ENCODE results near the gene LDLRAD2. TPM values are rescaled to one million over a fixed set of nuclear protein-coding genes. Genes with fewer than 3 reads are reported as not detected.
"Not testable (repeated sequence)": the region's sequence is repeated elsewhere in the genome, so short reads cannot be mapped to it uniquely, and the experiment has no call there.

Gene LDLRAD2, protein sequence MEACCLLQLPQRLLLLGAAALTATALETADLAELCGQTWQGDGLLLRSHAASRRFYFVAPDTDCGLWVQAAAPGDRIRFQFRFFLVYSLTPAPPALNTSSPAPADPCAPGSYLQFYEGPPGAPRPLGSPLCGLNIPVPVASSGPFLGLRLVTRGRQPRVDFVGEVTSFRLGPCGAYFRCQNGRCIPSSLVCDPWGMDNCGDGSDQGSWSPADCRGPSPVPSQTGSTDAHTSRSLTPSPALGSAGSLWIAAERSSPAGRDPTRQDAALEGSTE
- 0.75 to 1.1 TPM (median 1.0 TPM) in 3 replicates for total RNA-seq

DNA sequence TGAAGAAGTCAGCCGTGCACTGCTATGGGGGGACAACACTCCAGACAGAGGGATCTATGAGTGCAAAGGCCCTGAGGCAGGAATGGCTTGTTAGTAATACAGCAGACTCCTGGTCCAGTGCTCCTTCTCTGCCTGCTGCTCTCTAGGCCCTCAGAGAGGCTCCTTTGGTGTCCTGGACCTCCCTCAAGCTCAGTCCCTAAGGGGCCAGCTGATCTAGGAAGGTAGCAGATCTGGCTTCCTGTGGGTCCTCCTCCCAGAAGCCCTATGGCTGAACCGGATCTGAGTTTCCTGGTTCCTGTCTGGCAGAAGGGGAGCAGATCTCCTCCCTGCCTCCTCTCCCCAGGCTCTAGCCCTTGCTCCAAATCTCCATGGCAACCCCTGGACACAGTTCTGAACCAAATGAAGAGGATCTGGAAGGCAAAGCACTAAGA lies at the start of gene LDLRAD2:
LDLRAD2 (plus strand) TSS at position 391 of the 431 bp plus-strand sequence. CDS start 187 bp downstream, outside the sequence.
- TF ChIP-seq, protein P1, sequence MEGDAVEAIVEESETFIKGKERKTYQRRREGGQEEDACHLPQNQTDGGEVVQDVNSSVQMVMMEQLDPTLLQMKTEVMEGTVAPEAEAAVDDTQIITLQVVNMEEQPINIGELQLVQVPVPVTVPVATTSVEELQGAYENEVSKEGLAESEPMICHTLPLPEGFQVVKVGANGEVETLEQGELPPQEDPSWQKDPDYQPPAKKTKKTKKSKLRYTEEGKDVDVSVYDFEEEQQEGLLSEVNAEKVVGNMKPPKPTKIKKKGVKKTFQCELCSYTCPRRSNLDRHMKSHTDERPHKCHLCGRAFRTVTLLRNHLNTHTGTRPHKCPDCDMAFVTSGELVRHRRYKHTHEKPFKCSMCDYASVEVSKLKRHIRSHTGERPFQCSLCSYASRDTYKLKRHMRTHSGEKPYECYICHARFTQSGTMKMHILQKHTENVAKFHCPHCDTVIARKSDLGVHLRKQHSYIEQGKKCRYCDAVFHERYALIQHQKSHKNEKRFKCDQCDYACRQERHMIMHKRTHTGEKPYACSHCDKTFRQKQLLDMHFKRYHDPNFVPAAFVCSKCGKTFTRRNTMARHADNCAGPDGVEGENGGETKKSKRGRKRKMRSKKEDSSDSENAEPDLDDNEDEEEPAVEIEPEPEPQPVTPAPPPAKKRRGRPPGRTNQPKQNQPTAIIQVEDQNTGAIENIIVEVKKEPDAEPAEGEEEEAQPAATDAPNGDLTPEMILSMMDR (IDR thresholded peaks at IDR 0.05; ENCODE audit: unreplicated experiment), result no peak
- H3K27ac Mint-ChIP-seq, result no peak within 1 kb of the TSS
- H3K9me3 Mint-ChIP-seq, result no peaks in the 10 kb centered on the region
- peaks cover 4% of the 10 kb centered on the region for H3K27me3 Mint-ChIP-seq (ENCODE audit: low read depth)
- no peak within 1 kb of the TSS for H3K4me3 Mint-ChIP-seq
- H3K4me1 Mint-ChIP-seq, result no peaks in the 10 kb centered on the region
- DNase-seq (ENCODE audit: low spot score in 2 of 2, unreplicated experiment in 2 of 2), result no peak
- no peaks in the 10 kb centered on the region for H3K36me3 Mint-ChIP-seq

DNA sequence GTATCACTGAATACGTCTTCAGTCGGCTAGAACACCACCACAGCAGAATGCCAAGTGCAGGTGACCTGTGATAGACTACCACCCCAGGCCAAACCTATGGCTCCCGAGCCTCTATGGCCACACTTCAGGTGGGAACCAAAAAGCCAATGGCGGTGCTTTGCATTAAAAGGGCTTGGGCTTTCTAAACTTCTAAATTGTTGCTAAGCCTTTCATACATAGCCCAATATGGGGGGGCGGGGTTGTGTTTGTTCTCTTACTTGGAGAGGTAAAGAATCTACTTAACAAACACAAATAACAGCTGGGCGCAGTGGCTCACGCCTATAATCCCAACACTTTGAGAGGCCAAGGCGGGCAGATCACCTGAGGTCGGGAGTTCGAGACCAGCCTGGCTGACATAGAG lies 48.8 kb upstream of the LDLRAD2 start:
- Mint-ChIP-seq H3K27me3 (ENCODE audit: low read depth) (no peaks in the 10 kb centered on the region), H3K4me1 (peaks cover 24% of the 10 kb centered on the region), H3K9me3 (no peaks in the 10 kb centered on the region), H3K4me3 (no peak overlapping the region), H3K36me3 (no peaks in the 10 kb centered on the region), H3K27ac (no peak overlapping the region)
- no peak for DNase-seq (ENCODE audit: low spot score in 2 of 2, unreplicated experiment in 2 of 2)
- TF ChIP-seq, protein P1 (IDR thresholded peaks at IDR 0.05; ENCODE audit: unreplicated experiment), result no peak

DNA sequence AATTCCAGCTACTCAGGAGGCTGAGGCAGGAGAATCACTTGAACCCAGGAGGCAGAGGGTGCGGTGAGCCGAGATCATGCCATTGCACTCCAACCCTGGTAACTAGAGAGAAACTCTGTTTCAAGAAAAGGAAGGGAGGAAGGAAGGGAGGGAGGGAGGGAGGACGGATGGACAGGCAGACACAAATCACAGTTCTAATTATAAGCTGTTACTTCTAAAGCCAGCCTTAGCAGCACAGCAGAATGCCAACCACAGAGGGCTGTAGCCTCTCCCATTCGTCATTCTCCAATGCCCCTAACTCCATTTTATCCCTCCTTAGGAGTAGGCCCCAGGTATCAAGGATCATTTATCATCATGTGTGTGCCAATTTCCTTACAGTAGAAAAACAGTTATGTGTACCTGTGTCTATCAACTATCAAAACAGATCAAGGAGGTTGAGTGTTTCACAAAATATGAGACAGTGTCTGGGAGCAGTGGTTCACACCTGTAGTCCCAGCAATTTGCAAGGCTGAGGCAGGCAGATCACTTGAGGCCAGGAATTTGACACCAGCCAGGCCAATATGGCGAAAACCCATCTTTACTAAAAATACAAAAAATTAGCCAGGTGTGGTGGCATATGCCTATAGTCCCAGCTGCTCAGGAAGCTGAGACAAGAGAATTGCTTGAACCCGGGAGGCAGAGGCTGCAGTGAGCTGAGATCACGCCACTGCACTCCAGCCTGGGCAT lies 48.2 kb upstream of the LDLRAD2 start:
- Mint-ChIP-seq H3K9me3 (no peaks in the 10 kb centered on the region), H3K36me3 (no peaks in the 10 kb centered on the region), H3K4me1 (peaks cover 24% of the 10 kb centered on the region), H3K27ac (peak overlapping the region; percentile 87), H3K27me3 (ENCODE audit: low read depth) (no peaks in the 10 kb centered on the region), H3K4me3 (no peak overlapping the region)
- TF ChIP-seq, protein P1 (IDR thresholded peaks at IDR 0.05; ENCODE audit: unreplicated experiment), result no peak
- no peak for DNase-seq (ENCODE audit: low spot score in 2 of 2, unreplicated experiment in 2 of 2)

DNA sequence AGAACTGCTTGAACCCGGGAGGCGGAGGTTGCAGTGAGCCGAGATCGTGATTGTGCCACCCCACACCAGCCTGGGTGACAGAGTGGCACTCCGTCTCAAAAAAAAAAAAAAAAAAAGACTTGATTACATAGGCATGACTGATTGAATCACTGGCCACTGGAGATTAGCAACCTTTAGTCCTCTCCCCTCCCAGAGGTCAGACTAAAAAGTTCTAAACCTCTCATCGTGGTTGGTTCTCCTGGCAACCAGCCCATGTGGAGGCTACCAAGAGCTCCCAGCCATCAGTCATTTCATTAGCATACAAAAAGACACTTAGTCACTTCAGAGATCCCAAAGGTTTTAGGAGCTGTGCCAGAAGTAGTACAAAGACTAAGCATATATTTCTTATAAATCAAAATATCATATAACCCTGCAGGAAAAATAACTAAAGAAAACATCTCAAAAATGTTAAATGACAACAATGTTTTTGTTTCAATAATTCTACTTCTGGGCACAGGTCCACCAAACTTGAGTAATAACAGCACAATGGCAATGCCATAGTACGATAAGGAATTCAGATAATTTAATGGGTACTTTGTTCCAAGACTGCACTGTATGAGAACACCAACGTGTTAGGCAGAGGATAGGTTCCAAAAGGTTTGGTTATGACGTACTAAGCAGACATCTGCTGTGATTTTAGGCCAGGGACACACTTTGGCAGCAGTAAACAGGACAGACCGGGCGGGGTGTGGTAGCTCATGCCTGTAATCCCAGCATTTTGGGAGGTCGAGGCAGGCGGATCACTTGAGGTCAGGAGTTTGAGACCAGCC lies 47.2 kb upstream of the LDLRAD2 start:
- no peaks in the 10 kb centered on the region for H3K27me3 Mint-ChIP-seq (ENCODE audit: low read depth)

DNA sequence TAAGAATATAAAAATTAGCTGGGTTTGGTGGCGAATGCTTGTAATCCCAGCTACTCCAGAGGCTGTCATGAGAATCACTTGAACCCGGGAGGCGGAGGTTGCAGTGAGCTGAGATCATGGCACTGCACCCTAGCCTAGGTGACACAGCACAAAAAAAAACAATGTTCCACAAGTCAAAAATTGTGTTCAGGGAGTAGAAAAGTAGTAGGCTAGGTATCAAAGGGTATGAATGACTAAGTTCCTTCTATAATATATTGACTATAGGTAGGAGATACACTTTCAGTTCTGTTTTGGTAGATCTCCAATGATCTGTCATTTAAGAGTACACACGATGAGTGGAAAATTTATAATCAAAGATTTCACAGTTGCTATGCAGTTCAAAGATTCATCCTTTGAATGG lies 45.9 kb upstream of the LDLRAD2 start:
- no peak overlapping the region for H3K27ac Mint-ChIP-seq
- H3K4me3 Mint-ChIP-seq, result no peak overlapping the region
- DNase-seq (ENCODE audit: low spot score in 2 of 2, unreplicated experiment in 2 of 2), result no peak
- no peaks in the 10 kb centered on the region for H3K9me3 Mint-ChIP-seq
- H3K27me3 Mint-ChIP-seq (ENCODE audit: low read depth), result no peaks in the 10 kb centered on the region
- TF ChIP-seq, protein P1 (IDR thresholded peaks at IDR 0.05; ENCODE audit: unreplicated experiment), result no peak
- H3K4me1 Mint-ChIP-seq, result peaks cover 23% of the 10 kb centered on the region
- no peaks in the 10 kb centered on the region for H3K36me3 Mint-ChIP-seq

More for the DNA sequence above, 47.2 kb upstream of the LDLRAD2 start:
- H3K36me3 Mint-ChIP-seq, result no peaks in the 10 kb centered on the region
- H3K4me3 Mint-ChIP-seq, result no peak overlapping the region
- no peak for DNase-seq (ENCODE audit: low spot score in 2 of 2, unreplicated experiment in 2 of 2)
- peak overlapping the region; percentile 87 for H3K27ac Mint-ChIP-seq
- TF ChIP-seq, protein P1 (IDR thresholded peaks at IDR 0.05; ENCODE audit: unreplicated experiment), result no peak
- peaks cover 23% of the 10 kb centered on the region for H3K4me1 Mint-ChIP-seq
- no peaks in the 10 kb centered on the region for H3K9me3 Mint-ChIP-seq

DNA sequence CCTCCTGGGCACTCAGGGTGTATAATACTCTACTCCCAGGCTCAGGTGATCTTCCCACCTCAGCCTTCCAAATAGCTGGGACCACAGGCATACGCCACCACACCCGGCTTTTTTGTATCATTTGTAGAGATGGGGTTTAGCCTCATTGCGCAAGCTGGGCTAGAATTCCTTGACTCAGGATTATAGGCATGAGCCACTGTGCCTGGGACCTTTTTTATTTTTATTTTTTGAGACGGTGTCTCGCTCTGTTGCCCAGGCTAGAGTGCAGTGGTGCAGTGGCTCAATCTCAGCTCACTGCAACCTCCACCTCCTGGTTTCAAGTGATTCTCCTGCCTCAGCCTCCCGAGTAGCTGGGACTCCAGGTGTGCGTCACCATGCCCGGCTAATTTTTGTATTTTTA lies 45.0 kb upstream of the LDLRAD2 start:
- not testable (repeated sequence) for H3K36me3 Mint-ChIP-seq; H3K27ac Mint-ChIP-seq; DNase-seq (ENCODE audit: low spot score in 2 of 2, unreplicated experiment in 2 of 2); H3K4me3 Mint-ChIP-seq; H3K27me3 Mint-ChIP-seq (ENCODE audit: low read depth); H3K9me3 Mint-ChIP-seq
- peaks cover 23% of the 10 kb centered on the region for H3K4me1 Mint-ChIP-seq
